OCI-LY7 (cell line): ENCODE measurements around the gene SETD7.

Experiments used
- CTCF ChIP-seq: fragments of 200-600 bp; sonication (generic); conservative IDR thresholded peaks from 2 replicates; pipeline ENCODE4 v1.5.1; 2014; ENCODE audit warnings: mild to moderate bottlenecking, antibody characterized with exemption, low read length, moderate library complexity, mixed read lengths
- EZH2phosphoT487 ChIP-seq: fragments of 200-600 bp; sonication (generic); IDR thresholded peaks from 2 replicates; pipeline ENCODE4 v1.6.1; 2018; ENCODE audit warnings: low read depth, borderline replicate concordance, mild to moderate bottlenecking, mixed run types, antibody characterized with exemption, low read length, moderate library complexity, mixed read lengths

- no peak for TF ChIP-seq CTCF
- TF ChIP-seq EZH2phosphoT487, result no peak
These were observed 67.6 kb downstream of the SETD7 start for GRCh38 chr4:139488442-139488841.
